Left ventricle myocardium inferior (tissue), 1 donor: ENCODE measurements around the gene SLCO4A1. TPM values are rescaled to one million over a fixed set of nuclear protein-coding genes. Genes with fewer than 3 reads are reported as not detected.

Source experiments
- DNase-seq: peaks from one replicate; pipeline ENCODE4 v3.0.0-alpha.2; 2020
- H3K27ac ChIP-seq: fragments of 200-600 bp; replicated peaks from 2 replicates; pipeline ENCODE4 v1.8.0; 2021
- H3K27me3 ChIP-seq: fragments of 200-600 bp; 2 replicates; pipeline ENCODE4 v1.8.0; 2021; ENCODE audit warnings: low read depth
- H3K36me3 ChIP-seq: fragments of 200-600 bp; 2 replicates; pipeline ENCODE4 v1.8.0; 2021
- H3K4me1 ChIP-seq: fragments of 200-600 bp; 2 replicates; pipeline ENCODE4 v1.8.0; 2021
- H3K4me3 ChIP-seq: fragments of 200-600 bp; 2 replicates; pipeline ENCODE4 v1.8.0; 2021; ENCODE audit warnings: mild to moderate bottlenecking, moderate library complexity
- H3K9me3 ChIP-seq: fragments of 200-600 bp; replicated peaks from 2 replicates; pipeline ENCODE4 v1.8.0; 2021
- intact Hi-C: fragments of 100-400 bp; cut with micrococcal nuclease; formaldehyde crosslinking; loops from one replicate; pipeline ENCODE4 v1.11.0; 2022
- total RNA-seq: library from RNA; stranded (reverse); fragmentation: NEBNext Ultra II Directional; extraction: Animal tissue kit (Norgen Biotek cat#: 25700); gene quantifications from one replicate; pipeline ENCODE4 v1.2.1, GENCODE V29; 2021
- TF ChIP-seq, protein P1 (sequence below): fragments of 200-600 bp; IDR thresholded peaks from 2 replicates; pipeline ENCODE4 v1.8.0; 2021; ENCODE audit warnings: antibody characterized with exemption, mild to moderate bottlenecking, borderline replicate concordance
- donor health status: DM: no; HTN: yes; CAD: no; lungs with severe emphysema.

The SLCO4A1 gene
- total RNA-seq, 1 donor from 2014 or later = 12.7 TPM

GRCh38 chr20:62631336-62632308, 10.7 kb upstream of the SLCO4A1 start:
- Histone ChIP-seq H3K4me1 (peaks cover 21% of the 10 kb centered on the region), H3K36me3 (no peaks in the 10 kb centered on the region), H3K4me3 (no peak overlapping the region), H3K27ac (no peak overlapping the region), H3K9me3 (no peaks in the 10 kb centered on the region), H3K27me3 (peaks cover 61% of the 10 kb centered on the region)
- TF ChIP-seq, protein P1, sequence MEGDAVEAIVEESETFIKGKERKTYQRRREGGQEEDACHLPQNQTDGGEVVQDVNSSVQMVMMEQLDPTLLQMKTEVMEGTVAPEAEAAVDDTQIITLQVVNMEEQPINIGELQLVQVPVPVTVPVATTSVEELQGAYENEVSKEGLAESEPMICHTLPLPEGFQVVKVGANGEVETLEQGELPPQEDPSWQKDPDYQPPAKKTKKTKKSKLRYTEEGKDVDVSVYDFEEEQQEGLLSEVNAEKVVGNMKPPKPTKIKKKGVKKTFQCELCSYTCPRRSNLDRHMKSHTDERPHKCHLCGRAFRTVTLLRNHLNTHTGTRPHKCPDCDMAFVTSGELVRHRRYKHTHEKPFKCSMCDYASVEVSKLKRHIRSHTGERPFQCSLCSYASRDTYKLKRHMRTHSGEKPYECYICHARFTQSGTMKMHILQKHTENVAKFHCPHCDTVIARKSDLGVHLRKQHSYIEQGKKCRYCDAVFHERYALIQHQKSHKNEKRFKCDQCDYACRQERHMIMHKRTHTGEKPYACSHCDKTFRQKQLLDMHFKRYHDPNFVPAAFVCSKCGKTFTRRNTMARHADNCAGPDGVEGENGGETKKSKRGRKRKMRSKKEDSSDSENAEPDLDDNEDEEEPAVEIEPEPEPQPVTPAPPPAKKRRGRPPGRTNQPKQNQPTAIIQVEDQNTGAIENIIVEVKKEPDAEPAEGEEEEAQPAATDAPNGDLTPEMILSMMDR = no peak
- intact Hi-C loops = no loop called here
- DNase-seq = no peak

DNA sequence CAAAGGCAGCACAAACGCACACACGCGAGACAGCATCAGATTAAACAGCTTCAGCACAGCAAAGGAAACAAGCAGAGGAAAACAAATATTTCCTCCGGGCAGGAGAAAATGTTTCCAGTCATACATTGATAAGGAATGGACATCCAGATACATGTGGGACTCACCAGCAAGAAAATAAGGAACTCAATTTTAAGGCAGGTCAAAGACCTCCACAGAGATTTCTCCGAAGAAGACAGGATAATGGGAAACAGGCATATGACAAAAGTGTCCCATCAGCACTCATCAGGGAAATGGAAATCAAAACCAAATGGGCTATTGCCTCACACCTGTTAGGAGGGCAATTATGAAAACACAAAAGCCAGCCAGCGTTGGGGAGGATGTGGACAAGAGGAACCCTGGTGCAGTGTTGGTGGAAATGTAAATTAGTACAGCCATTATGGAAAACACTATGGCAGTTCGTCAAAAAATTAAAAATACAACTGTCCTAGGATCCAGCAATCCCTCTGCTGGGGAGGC, 9.7 kb upstream of the SLCO4A1 start:
- Histone ChIP-seq H3K9me3 (no peaks in the 10 kb centered on the region), H3K4me3 (no peak overlapping the region), H3K36me3 (no peaks in the 10 kb centered on the region), H3K27ac (peak overlapping the region; percentile 18), H3K4me1 (peaks cover 27% of the 10 kb centered on the region), H3K27me3 (peaks cover 64% of the 10 kb centered on the region)
- intact Hi-C loops = no loop called here
- TF ChIP-seq, protein P1 = no peak
- DNase-seq = no peak

DNA sequence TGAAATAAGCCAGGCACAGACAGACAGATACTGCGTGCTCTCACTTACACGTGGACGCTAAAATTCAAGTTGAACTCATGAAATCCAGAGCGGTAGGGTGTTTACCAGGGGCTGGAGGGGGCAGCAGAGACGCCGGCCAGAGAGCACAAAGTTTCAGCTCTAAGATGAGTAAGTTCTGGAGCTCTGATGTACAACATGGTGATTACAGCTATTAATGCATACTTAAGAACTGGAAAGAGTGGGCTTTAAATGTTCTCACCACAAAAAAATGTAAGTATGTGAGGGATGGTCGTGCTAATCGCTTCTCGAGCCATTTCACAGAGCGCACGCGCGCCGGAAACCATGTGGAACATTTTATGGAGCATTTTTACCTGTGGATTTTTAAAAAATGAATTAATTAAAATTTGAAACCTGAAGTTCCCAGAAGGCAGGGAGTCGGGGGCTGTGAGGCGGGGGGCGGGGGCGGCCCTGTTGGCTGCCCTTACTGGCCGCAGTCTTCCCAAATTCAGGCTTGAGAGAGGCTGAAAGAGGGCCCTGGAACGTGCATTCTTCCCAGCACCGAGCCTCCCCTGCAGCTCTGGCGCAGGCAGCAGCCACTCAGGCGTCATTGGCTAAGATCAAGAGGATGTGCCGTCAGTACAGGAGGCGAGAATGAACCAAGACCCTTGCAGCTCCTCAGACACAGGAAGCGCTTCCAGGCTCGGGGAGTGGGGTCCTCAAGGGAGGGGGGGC, 8.5 kb upstream of the SLCO4A1 start:
- Histone ChIP-seq H3K36me3 (no peaks in the 10 kb centered on the region), H3K9me3 (no peaks in the 10 kb centered on the region), H3K4me1 (peaks cover 27% of the 10 kb centered on the region), H3K27ac (no peak overlapping the region), H3K4me3 (no peak overlapping the region), H3K27me3 (peaks cover 76% of the 10 kb centered on the region)
- intact Hi-C loops = no loop called here
- DNase-seq = no peak
- TF ChIP-seq, protein P1 = no peak

GRCh38 chr20:62634330-62634967, 7.9 kb upstream of the SLCO4A1 start:
- no peak overlapping the region for H3K4me3 ChIP-seq
- intact Hi-C loops = no loop called here
- H3K27me3 ChIP-seq = peaks cover 82% of the 10 kb centered on the region
- H3K4me1 ChIP-seq = peaks cover 27% of the 10 kb centered on the region
- no peaks in the 10 kb centered on the region for H3K9me3 ChIP-seq
- TF ChIP-seq, protein P1 = no peak
- DNase-seq = no peak
- no peaks in the 10 kb centered on the region for H3K36me3 ChIP-seq
- H3K27ac ChIP-seq = no peak overlapping the region

DNA sequence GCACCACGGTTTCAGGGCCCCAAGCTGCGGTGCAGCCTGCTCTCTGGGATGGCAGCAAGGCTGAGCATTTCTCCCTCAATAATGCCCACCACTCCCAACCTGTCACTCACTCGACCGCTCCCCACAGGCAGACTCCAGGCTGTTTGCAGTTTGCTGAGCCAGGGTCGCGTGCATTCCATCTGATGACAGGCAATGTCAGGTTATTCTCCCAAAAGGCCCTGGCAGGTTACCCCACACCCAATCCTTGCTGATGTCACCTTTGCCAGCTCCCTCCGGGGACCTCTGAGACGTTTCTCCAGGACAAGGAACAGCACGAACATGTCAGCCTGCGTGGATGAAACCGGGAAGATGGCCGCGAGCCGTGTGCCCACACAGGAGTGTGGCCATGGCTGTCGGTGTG, 7.1 kb upstream of the SLCO4A1 start:
- TF ChIP-seq, protein P1 = no peak
- Histone ChIP-seq H3K4me3 (no peak overlapping the region), H3K4me1 (peaks cover 27% of the 10 kb centered on the region), H3K27me3 (peaks cover 90% of the 10 kb centered on the region), H3K27ac (no peak overlapping the region), H3K9me3 (no peaks in the 10 kb centered on the region), H3K36me3 (no peaks in the 10 kb centered on the region)
- intact Hi-C loops = no loop called here
- DNase-seq = no peak
